NCI-H2029 (cell line): Measurements from ENCODE around the gene LYSMD2.

Source experiments
- DNase-seq: peaks from one replicate; lab custom pipeline; 2025; lab: John Stamatoyannopoulos, UW

Gene LYSMD2

DNA sequence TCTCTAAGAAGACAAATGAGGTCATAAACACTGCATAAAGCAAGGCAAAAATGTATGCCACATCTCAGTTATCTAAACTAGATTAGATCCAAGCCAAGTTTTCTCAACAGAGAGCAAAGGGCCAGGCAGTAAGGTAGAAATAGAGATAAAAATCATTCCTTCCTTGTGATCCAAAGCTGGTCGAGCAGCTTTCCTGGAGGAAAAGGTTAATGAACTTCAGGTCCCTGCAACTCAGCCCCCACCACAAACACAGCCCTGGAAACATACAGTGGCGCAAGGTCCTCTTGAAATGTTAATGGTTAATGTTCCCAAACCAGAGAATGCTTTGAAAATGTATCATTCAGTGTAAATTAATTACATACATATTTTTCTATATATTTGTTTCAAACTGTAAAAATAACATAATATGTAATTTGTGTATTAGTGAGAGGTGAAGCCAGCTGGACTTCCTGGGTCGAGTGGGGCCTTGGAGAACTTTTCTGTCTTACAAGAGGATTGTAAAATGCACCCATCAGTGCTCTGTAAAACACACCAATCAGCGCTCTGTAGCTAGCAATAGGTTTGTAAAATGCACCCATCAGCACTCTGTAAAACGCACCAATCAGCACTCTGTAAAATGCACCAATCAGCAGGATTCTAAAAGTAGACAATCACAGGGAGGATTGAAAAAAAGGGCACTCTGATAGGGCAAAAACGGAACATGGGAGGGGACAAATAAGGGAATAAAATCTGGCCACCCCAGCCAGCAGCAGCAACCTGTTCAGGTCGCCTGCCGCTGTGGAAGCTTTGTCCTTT is 17.1 kb downstream of the LYSMD2 start:
- DNase-seq = no peak

- DNase-seq = no peak
Observed at GRCh38 chr15:51718746-51719145, 18.7 kb downstream of the LYSMD2 start.

GRCh38 chr15:51718219-51718618 is 19.2 kb downstream of the LYSMD2 start:
- DNase-seq = peak; percentile 33

- DNase-seq = no peak
Observed at GRCh38 chr15:51714911-51715310, 22.5 kb downstream of the LYSMD2 start.

DNA sequence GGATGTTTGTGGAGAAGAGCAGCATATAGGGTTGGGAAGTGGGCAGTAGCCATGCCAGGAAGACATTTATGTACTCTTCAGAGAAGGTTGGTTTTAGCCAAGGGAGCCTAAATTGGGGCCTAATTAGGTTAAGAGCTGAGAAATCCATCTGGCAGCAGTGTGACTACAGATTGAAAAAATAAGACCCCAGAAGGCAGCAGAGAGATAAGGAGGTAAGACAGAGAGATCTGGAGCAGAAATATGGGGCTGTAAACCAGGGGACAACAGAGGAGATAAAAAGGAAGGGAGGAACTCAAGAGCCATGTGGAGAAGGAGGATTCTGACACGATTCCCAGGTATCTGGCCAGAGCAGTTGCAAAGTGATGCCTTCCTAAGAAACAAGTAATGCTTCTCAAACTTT is 23.3 kb downstream of the LYSMD2 start:
- no peak for DNase-seq

GRCh38 chr15:51709031-51709430 is 28.4 kb downstream of the LYSMD2 start:
- no peak for DNase-seq

- DNase-seq = peak; percentile 22
Observed at GRCh38 chr15:51708013-51708412, 29.4 kb downstream of the LYSMD2 start.

- DNase-seq = no peak
Observed at GRCh38 chr15:51706926-51707608, 30.4 kb downstream of the LYSMD2 start.

DNA sequence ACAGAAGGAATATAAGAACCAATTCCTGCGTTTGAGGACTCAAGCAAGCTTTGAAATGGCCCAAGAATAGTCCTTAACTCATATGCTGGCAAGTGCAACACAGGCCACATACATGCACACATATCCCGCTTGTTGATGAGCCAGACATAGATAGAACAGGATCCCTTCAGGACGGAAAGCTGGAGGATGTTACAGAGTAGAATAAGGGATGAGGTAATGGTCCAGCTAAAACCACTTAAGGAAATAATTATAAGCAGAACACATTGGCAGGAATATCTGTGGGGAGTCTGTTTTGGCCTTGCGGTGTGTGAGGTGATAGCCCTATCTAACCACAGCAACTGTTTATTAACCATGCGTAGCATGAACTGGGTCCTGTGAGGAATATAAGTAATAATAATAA is 31.2 kb downstream of the LYSMD2 start:
- DNase-seq = peak; percentile 0

- no peak for DNase-seq
Observed at GRCh38 chr15:51702710-51703109, 34.7 kb downstream of the LYSMD2 start.

DNA sequence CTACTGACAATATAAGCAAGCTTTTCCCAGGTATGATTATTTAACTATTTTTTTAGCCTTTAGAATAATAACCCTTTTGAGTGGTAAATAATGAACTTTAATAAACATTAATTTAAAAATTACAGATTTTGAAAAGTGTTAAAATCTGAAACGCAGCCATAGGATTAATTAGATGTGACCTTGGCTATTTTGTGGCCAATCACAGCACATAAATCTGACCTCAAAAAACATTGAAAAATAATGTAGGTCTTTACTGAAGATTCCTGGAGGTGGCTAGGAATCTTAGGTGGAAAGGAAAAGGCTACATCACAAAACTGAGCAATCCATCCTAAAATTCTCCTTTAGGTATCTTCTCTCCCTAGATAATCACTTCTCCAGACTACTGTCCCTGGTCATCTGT is 38.1 kb downstream of the LYSMD2 start:
- DNase-seq = no peak

- DNase-seq = no peak
Observed at GRCh38 chr15:51697163-51697562, 40.3 kb downstream of the LYSMD2 start.

DNA sequence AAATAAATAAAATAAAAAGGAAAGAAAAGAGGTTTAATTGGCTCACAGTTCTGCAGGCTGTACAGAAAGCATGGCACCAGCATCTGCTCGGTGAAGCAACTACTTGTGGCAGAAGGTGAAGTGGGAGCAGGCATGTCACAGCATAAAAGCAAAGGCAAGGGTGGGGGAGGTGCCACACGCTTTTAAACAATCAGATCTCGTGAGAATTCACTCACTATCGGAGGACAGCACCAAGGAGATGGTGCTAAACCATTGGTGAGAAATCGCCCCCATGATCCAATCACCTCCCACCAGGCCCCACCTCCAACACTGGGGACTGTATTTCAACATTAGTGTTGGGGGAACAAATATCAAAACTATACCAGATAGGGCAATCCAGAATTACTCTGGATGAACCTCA is 40.9 kb downstream of the LYSMD2 start:
- DNase-seq = no peak

GRCh38 chr15:51692154-51692553 is 45.3 kb downstream of the LYSMD2 start:
- no peak for DNase-seq

GRCh38 chr15:51688863-51689262 is 48.6 kb downstream of the LYSMD2 start:
- no peak for DNase-seq

- DNase-seq = no peak
Observed at GRCh38 chr15:51687565-51687964, 49.9 kb downstream of the LYSMD2 start.

DNA sequence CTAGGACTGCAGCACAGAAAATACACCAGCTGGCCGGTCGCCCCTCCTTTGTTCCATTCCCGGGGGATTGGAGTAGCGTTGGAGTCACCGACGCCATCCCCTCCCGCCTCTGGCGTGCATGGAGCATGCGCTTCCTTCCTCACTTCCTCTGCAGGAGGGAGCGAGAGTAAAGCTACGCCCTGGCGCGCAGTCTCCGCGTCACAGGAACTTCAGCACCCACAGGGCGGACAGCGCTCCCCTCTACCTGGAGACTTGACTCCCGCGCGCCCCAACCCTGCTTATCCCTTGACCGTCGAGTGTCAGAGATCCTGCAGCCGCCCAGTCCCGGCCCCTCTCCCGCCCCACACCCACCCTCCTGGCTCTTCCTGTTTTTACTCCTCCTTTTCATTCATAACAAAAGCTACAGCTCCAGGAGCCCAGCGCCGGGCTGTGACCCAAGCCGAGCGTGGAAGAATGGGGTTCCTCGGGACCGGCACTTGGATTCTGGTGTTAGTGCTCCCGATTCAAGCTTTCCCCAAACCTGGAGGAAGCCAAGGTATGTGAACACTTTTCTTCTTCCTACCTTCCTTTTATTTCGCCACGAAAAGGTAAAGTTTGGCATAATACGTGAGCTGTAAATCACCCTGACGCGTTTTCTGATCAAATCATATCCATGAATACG is 56.0 kb downstream of the LYSMD2 start, which contains the start of gene SCG3:
SCG3 (plus strand) TSS at position 201 of the 661 bp plus-strand sequence; CDS start at position 454, 253 bp downstream.
- DNase-seq = peak; percentile 52

- DNase-seq = no peak
Observed at GRCh38 chr15:51680321-51680720, 57.1 kb downstream of the LYSMD2 start.

- no peak for DNase-seq
Observed at GRCh38 chr15:51678096-51678495, 59.4 kb downstream of the LYSMD2 start.

GRCh38 chr15:51677452-51677851 is 60.0 kb downstream of the LYSMD2 start:
- DNase-seq = no peak

GRCh38 chr15:51677021-51677420 is 60.4 kb downstream of the LYSMD2 start:
- no peak for DNase-seq

DNA sequence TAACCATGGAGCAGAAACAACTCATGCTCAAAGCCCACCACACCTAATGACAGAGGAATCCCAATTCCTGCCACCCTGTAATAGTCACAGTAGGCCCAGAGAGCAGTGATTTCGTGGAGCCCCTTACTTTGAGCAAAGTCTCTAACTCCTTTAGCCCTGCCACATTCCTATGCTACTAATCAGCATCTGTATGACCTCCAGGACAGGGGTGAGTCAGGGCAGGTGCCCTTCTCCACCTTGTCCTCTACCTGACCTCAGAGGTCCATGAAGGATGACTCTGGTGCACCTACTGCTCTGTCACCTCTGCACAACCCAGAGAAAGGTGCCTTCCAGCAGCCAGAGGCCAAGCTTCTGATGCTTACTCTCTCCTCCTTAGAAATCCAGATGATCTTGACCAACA is 62.2 kb downstream of the LYSMD2 start:
- DNase-seq = no peak
